Small intestine (tissue), 7 donors: Measurements from ENCODE around the gene INSRR. TPM values are rescaled to one million over a fixed set of nuclear protein-coding genes. Genes with fewer than 3 reads are reported as not detected.

Experiments used
- DNase-seq, 2 donors: peaks; one replicate each; pipeline versions ENCODE4 v3.0.0 to v3.0.0-alpha.2; 2013
- FAIRE-seq: peaks from 2 replicates; lab custom pipeline; 2012; peaks lifted over from hg19 to GRCh38; lab: Jason Lieb, UNC
- H3K27ac ChIP-seq, 3 donors: one replicate each; pipeline ENCODE4 v1.5.1; 2013; ENCODE audit warnings: low read length in 2 of 3, mild to moderate bottlenecking in 2 of 3, control low read depth in 1 of 3, inconsistent platforms in 1 of 3, low read depth in 1 of 3, moderate library complexity in 1 of 3
- H3K27me3 ChIP-seq, 3 donors: one replicate each; pipeline ENCODE4 v1.6.1; 2013; ENCODE audit warnings: low read length in 3 of 3, inconsistent platforms in 1 of 3; ENCODE audit not compliant: control insufficient read depth in 3 of 3, insufficient read depth in 3 of 3
- H3K36me3 ChIP-seq, 3 donors: one replicate each; pipeline ENCODE4 v1.6.1; 2013; ENCODE audit warnings: low read length in 3 of 3, inconsistent platforms in 1 of 3, low read depth in 1 of 3, mild to moderate bottlenecking in 1 of 3, moderate library complexity in 1 of 3; ENCODE audit not compliant: control insufficient read depth in 3 of 3, insufficient read depth in 2 of 3
- H3K4me1 ChIP-seq, 3 donors: one replicate each; pipeline ENCODE4 v1.6.1; 2013; ENCODE audit warnings: low read length in 2 of 3, inconsistent platforms in 1 of 3, low read depth in 1 of 3, mild to moderate bottlenecking in 1 of 3, moderate library complexity in 1 of 3; ENCODE audit not compliant: control insufficient read depth in 3 of 3, insufficient read depth in 2 of 3
- H3K4me3 ChIP-seq, 3 donors: one replicate each; pipeline ENCODE4 v1.5.1; 2013; ENCODE audit warnings: low read length in 3 of 3, control low read depth in 1 of 3, inconsistent platforms in 1 of 3, low read depth in 1 of 3, mild to moderate bottlenecking in 1 of 3, moderate library complexity in 1 of 3
- H3K9me3 ChIP-seq, 2 donors: one replicate each; pipeline ENCODE4 v1.6.1; 2013; ENCODE audit warnings: low read depth in 1 of 2, low read length in 1 of 2; ENCODE audit not compliant: control insufficient read depth in 2 of 2, insufficient read depth in 1 of 2
- WGBS, 3 donors: extraction: QIAGEN DNeasy Blood & Tissue Kit; methylation state at CpG; one replicate each; pipeline ENCODE4 v1.1.7; 2013; 5-methylcytosine and 5-hydroxymethylcytosine counted together
- polyA plus RNA-seq, 4 donors: library from polyadenylated mRNA; stranded (reverse) in 3 of 4; unstranded in 1 of 4; fragments of 200-250 nt in 3 of 4; fragments of 120-200 nt in 1 of 4; gene quantifications; one replicate each; pipeline versions ENCODE4 v1.2.1 to v1.2.3, GENCODE V29; 2013
- donor health status: healthy with polysubstance abuse.
- donor health status: control.
- donor health status: control.
- donor health status: Bipolar disorder and iron deficiency.
- donor health status: healthy.

Gene INSRR
- polyA plus RNA-seq, 4 donors: 0.01 to 0.04 TPM; not detected in 2

- WGBS, 3 donors: 66 to 72% (median 72%) methylated on average over 7 of the region's 7 CpGs
These were observed 11.1 kb downstream of the INSRR start for GRCh38 chr1:156847591-156848460.

GRCh38 chr1:156846643-156847042, 12.3 kb downstream of the INSRR start:
- no peaks in the 10 kb centered on the region for H3K36me3 ChIP-seq
- H3K4me1 ChIP-seq: peaks cover 0 to 11% (median 0%) of the 10 kb centered on the region in 3 donors
- DNase-seq: no peak
- no peak for FAIRE-seq
- WGBS, 3 donors: 73 to 91% (median 84%) methylated on average over 5 of the region's 5 CpGs
- no peak overlapping the region for H3K27ac ChIP-seq
- H3K4me3 ChIP-seq: no peak overlapping the region
- peaks cover 5 to 83% (median 39%) of the 10 kb centered on the region in 3 donors for H3K27me3 ChIP-seq
- no peaks in the 10 kb centered on the region for H3K9me3 ChIP-seq

More at GRCh38 chr1:156847591-156848460, 11.1 kb downstream of the INSRR start:
- Histone ChIP-seq H3K4me3 (no peak overlapping the region), H3K4me1 (peaks cover 0 to 13% (median 0%) of the 10 kb centered on the region in 3 donors), H3K27me3 (peaks cover 5 to 76% (median 33%) of the 10 kb centered on the region in 3 donors), H3K36me3 (no peaks in the 10 kb centered on the region), H3K27ac (no peak overlapping the region), H3K9me3 (no peaks in the 10 kb centered on the region)
- DNase-seq (no peak), FAIRE-seq (no peak)

GRCh38 chr1:156845953-156846545, 12.9 kb downstream of the INSRR start:
- H3K9me3 ChIP-seq: no peaks in the 10 kb centered on the region
- FAIRE-seq (no peak), DNase-seq (no peak)
- peaks cover 0 to 11% (median 0%) of the 10 kb centered on the region in 3 donors for H3K4me1 ChIP-seq
- peaks cover 5 to 89% (median 43%) of the 10 kb centered on the region in 3 donors for H3K27me3 ChIP-seq
- no peaks in the 10 kb centered on the region for H3K36me3 ChIP-seq
- 42 to 47% (median 46%) methylated on average over 17 to 18 of the region's 18 CpGs for WGBS, 3 donors
- no peak overlapping the region for H3K27ac ChIP-seq
- H3K4me3 ChIP-seq: no peak overlapping the region

- peaks cover 0 to 11% (median 0%) of the 10 kb centered on the region in 3 donors for H3K4me1 ChIP-seq
- peaks cover 5 to 95% (median 43%) of the 10 kb centered on the region in 3 donors for H3K27me3 ChIP-seq
- no peaks in the 10 kb centered on the region for H3K36me3 ChIP-seq
- no peak for DNase-seq
- H3K27ac ChIP-seq: no peak overlapping the region
- H3K4me3 ChIP-seq: no peak overlapping the region
- 7 to 15% (median 13%) methylated on average over 62 to 69 of the region's 69 CpGs for WGBS, 3 donors
- no peaks in the 10 kb centered on the region for H3K9me3 ChIP-seq
- FAIRE-seq: no peak
These were observed 13.6 kb downstream of the INSRR start for GRCh38 chr1:156845055-156845952.

GRCh38 chr1:156844638-156845037, 14.3 kb downstream of the INSRR start:
- Histone ChIP-seq H3K27ac (no peak overlapping the region), H3K9me3 (no peaks in the 10 kb centered on the region), H3K36me3 (no peaks in the 10 kb centered on the region), H3K27me3 (peaks cover 5 to 95% (median 43%) of the 10 kb centered on the region in 3 donors), H3K4me1 (peaks cover 0 to 11% (median 0%) of the 10 kb centered on the region in 3 donors), H3K4me3 (no peak overlapping the region)
- WGBS, 3 donors: 25 to 29% (median 28%) methylated on average over 14 of the region's 14 CpGs
- FAIRE-seq (no peak), DNase-seq (no peak)

DNA sequence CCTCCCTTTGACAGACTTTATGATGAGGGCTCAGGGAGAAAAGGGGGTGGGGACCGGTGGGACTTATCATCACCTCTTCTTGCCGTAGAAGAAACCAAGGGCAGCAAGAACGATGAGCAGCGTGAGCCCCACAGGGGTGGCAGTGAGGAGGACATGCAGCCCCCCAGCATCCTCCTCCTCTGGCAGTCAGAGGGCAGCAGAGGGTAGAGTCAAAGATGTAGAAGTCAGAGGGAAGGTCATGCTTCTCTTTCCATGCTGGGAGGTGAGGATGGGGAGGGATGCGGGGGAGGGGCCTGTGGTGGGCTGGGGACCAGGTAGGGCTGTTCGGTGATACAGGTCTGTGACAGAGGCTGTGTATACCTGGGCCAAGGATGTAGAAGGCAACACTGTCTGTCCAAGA, 14.8 kb downstream of the INSRR start:
- no peak overlapping the region for H3K4me3 ChIP-seq
- WGBS, 3 donors: 35 to 47% (median 37%) methylated on average over 6 of the region's 6 CpGs
- H3K36me3 ChIP-seq: no peaks in the 10 kb centered on the region
- no peaks in the 10 kb centered on the region for H3K9me3 ChIP-seq
- DNase-seq (no peak), FAIRE-seq (no peak)
- no peak overlapping the region for H3K27ac ChIP-seq
- H3K4me1 ChIP-seq: peaks cover 0 to 11% (median 0%) of the 10 kb centered on the region in 3 donors
- peaks cover 5 to 97% (median 43%) of the 10 kb centered on the region in 3 donors for H3K27me3 ChIP-seq

- H3K4me1 ChIP-seq: peaks cover 0 to 8% (median 0%) of the 10 kb centered on the region in 3 donors
- H3K9me3 ChIP-seq: no peaks in the 10 kb centered on the region
- no peak overlapping the region for H3K27ac ChIP-seq
- no peaks in the 10 kb centered on the region for H3K36me3 ChIP-seq
- WGBS, 3 donors: 65 to 77% (median 77%) methylated on average over 9 of the region's 9 CpGs
- peaks cover 5 to 88% (median 41%) of the 10 kb centered on the region in 3 donors for H3K27me3 ChIP-seq
- no peak for DNase-seq
- no peak for FAIRE-seq
- H3K4me3 ChIP-seq: no peak overlapping the region
These were observed 16.2 kb downstream of the INSRR start for GRCh38 chr1:156842618-156843300.
